CMK (cell line): ENCODE results near the gene CTSA.
A peak's percentile ranks its signal among the peaks of the same experiment; 100 is the strongest.
"Not testable (repeated sequence)": the region's sequence is repeated elsewhere in the genome, so short reads cannot be mapped to it uniquely, and the experiment has no call there.

Experiments
- DNase-seq: peaks from one replicate; pipeline ENCODE4 v3.0.0-alpha.2; 2010; ENCODE audit warnings: low read depth

The CTSA gene

DNA sequence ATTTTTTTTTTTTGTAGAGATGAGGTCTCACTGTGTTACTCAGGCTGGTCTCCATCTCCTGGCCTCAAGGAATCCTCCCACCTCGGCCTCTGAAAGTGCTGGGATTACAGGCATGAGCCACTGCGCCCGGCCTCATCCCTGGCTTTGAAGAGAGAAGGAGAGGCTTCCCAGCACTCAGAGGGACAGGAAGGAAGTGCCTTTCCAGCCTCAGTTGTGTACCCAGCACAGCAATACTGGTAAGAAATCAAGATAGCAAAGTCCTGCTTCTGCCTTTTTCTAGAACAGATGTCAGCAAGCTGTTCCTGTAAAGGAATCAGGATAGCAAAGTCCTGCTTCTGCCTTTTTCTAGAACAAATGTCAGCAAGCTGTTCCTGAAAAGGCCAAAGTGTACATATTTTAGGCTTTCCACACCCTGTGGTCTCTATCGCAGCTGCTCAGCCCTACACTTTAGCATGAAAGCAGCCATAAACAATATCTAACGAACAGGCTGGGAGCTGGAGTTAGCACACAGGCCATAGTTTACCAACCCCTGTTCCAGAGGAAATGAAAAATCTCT lies 27.1 kb downstream of the CTSA start:
- DNase-seq: no peak

DNA sequence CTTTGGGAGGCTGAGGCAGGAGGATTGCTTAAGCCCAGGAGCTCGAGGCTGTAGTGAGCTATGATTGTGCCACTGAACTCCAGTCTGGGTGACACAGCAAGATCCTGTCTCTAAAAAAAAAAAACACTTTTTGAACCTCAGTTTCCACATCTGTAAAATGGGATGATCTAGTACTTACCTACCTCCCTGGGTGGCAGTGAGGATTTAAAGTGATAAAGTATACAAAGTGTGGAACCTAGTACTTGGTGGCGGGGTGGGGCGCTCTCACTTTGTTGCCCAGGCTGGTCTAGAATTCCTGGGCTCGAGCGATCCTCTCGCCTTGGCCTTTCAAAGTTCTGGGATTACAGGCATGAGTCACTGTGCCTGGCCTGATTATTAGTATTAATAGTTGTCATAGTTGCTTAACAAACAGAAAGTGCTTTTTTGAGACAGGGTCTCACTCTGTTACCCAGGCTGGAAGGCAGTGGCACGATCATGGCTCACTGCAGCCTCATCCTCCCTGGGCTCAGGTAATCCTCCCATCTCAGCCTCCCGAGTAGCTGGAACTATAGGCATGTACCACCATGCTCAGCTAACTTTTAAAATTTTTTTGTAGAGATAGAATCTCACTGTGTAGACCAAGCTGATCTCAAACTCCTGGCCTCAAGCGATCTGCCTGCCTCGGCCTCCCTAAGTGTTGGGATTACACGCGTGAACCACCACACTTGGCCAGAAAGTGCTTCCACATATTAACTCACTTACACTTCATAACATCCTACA lies 27.8 kb downstream of the CTSA start:
- DNase-seq: no peak

DNA sequence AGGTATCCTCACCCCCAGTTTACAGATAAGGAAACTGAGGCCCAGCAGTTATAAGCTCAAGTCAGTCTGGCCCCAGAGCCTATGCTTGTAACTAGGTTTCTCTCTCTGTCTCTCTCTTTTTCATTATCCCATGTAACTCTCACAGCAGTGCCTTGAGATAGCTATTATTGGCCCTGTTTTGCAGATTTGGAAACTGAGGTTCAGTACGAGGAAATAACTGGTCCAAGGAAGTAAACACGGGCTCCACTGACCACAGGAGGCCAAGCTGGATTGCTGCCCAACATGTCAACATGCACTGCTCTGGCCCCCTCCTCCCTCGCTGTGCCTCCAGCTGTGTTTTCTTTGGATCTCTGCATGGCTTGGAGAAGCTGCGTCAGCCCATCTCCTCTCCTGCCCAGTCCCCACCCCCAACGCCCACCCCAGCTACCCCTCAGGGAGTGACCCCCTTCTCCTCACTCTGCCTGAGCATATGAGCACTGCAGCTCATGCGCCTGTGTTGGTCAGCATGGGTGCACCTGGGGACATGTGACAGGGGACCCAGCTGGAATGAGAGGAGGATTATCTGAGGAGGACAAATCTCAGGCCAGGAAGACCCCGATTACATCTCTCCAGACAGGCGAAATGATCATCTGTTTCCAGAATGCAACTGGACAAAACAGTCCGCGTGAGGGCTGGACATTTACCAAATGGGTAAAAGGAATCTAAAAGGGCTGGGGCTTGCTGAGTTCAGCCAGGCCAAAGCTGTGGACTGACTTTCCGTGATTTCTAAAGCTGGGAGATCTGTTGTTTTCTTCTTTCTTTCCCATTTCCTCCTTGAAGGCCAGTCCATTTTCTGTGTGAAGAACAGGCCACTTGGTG lies 28.6 kb downstream of the CTSA start:
- no peak for DNase-seq

DNA sequence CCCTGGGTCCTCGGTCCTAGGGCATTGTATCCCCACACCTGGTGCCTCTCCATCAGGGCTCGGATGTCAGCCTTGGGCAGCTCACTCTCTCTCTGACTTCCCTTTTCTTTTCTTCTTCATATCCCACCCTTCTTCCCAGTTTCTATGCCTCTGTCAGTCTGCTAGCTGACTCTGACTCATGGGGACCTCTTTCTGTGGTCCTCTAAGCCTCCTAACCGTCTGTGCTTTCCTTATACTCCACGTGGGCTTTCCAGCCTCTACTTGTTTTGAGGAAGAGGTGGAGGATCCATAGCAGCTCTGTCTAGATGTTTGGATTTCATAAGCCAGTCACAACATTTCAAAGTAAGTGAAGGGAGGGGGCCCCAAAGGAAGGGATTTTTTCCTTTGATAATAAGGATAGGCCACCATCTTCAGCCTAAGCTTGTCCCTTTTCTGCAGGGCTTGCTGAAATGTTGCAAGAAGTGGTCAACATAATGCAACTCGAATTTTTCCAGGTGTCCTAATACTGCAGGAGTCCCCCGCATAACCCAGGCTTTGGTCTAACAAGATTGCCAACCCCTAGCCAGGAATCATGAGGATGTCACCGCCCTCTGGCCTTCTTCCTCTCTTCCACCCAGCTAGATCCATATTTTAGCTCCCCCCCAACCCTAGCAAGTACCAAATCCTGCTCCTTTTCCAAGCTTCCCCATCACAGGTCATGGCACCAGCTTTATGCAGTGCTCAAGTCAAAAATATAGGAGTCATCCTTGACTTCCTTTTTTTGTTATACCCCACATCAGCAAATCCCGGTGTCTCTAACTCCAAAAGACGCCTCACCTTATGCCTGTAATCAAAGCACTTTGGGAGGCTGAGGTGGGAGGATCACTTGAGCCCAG lies 29.6 kb downstream of the CTSA start:
- DNase-seq: no peak

DNA sequence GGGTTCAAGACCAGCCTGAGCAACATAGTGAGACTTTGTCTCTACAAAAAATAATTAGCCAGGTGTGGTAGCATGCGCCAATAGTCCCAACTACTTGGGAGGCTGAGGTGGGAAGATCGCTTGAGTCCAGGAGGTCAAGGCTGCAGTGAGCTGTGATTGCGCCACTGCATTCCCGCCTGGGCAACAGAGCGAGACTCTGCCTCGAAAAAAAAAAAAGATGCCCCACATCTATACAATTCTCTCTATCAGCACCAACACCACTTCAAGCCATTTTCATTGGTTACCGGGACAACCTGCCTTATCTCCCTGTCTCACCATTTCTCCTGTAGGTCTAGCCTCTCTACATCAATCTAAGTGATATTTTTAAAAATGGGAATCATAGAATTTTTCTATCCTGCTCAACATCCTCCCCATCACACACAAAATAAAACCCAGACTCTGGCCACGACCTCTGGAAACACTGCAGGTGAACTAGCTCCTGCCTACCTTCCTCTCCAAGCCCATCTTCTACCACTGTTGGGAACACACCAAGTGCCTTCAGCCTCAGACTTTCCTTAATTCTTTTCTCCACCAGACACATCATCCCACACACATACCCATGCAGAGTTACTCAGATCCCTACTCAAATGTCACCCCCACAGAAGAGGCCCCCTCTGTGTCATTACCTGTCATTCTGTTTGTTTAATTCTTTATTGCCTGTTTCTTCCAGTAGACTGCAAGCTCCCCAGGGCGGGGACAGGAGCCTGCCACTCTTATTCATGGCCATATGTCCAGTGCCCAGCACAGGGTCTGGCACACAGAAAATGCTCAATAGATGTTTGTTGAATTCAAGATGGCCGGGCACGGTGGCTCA lies 30.4 kb downstream of the CTSA start:
- no peak for DNase-seq

DNA sequence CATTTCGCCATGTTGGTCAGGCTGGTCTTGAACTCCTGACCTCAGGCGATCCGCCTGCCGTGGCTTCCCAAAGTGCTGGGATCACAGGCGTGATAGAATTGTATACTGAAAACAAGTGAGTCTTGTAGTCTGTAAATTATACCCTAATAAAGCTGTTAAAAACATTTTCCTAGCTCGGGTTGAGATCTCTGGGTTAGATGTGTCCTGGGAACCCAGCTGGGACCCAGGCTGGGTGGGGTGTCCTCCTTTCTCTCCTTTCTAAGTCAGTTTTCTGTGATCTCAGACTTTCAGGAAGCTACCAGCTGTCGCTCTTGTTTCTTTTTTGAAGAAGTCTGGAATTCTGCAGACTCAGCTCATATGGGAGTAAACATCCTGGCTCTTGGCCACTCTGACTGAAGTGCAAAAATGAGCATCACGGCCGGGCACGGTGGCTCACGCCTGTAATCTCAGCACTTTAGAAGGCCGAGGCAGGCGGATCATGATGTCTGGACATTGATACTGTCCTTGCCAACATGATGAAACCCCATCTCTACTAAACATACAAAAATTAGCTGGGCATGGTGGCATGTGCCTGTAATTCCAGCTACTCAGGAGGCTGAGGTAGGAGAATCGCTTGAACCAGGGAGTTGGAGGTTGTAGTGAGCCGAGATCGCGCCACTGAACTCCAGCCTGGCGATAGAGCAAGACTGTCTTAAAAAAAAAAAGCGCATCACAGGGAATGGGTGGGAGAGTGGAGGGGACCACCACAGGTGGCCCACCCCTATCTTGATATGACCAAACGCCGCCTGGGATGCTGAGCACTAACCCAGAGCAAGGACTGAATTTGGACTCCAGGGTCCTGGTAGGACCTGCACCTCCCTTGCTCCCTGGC lies 33.5 kb downstream of the CTSA start:
- DNase-seq: no peak

DNA sequence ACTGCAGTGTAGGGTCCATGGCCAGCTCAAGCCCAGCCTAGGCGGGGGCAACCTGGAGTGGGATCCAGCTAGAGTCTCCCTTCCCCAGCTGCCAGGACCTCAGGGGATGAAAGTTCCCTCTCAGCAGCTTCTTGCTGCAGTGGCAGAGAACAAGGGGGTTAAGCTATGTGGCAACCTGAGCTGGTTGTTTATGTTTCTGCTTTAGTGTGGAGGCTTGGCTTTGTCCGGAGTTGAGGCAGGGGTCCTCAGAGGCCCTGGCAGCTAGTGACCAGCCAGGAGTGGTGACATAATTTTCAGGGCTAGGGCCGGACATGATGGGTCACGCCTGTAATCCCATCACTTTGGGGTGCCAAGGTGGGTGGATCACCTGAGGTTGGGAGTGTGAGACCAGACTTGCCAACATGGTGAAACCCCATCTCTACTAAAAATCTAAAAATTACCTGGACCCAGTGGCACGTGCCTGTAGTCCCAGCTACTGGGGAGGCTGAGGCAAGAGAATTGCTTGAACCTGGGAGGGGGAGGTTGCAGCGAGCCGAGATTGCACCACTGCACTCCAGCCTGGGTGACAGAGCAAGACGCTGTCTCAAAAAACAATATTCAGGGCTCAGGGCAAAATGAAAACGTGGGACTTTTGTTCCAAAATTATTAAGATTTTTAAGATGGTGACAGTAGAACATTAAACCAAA lies 34.8 kb downstream of the CTSA start:
- no peak for DNase-seq

DNA sequence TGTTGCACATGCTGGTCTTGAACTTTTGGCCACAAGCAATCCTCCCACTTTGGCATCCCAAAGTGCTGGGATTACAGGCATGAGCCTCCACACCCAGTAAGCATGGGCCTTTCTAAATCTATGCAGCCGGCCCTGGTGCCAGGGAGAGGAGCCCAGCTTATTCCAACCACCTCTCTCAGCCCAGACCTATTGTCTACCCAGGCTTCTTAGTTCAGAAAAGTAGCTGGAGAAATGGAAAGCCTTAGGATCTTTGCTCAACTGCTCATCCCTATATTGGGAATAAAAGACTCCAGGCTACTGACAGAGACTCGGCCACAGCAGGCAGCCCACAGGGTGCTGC lies 35.6 kb downstream of the CTSA start:
- DNase-seq: no peak

DNA sequence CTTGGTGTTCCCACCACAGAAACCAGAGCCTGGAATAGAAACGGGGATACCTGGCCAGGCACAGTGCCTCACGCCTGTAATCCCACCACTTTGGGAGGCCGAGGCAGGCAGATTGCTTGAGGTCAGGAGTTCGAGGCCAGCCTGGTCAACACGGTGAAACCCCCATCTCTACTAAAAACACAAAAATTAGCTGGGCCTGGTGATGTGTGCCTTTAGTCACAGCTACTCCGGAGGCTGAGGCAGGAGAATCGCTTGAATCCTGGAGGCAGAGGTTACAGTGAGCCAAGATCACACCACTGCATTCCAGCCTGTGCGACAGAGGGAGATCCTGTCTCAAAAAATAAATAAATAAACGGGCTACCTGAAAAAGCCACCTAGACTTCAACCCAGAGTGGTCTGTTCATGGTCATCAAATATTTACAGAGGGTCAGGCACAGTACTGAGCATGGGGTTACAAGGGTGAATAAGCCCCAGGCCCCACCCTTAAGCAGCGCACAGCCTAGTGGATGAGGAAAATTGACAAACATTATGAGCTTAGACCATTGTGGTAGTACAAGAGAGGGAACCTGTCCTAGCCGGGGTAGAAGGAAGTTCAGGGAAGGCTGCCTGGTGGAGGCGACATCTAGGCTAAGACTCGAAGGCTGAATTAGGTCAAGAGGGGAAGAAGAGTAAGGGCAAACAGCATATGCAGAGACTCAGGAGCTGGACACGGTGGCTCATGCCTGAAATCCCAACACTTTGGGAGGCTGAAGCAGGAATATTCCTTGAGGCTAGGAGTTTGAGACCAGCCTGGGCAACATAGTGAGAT lies 36.1 kb downstream of the CTSA start:
- DNase-seq: no peak

DNA sequence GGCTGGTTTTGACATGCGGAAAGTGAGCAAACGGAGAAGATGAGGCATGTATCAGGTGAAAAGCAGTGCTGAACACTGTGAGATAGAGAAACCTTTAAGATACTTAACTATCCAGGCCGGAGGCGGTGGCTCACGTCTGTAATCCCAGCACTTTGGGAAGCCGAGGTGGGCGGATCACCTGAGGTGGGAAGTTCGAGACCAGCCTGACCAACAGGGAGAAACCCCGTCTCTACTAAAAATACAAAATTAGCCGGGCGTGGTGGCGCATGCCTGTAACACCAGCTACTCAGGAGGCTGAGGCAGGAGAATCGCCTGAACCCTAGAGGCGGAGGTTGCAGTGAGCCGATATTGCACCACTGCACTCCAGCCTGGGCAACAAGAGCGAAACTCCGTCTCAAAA lies 40.5 kb downstream of the CTSA start:
- DNase-seq: not testable (repeated sequence)

DNA sequence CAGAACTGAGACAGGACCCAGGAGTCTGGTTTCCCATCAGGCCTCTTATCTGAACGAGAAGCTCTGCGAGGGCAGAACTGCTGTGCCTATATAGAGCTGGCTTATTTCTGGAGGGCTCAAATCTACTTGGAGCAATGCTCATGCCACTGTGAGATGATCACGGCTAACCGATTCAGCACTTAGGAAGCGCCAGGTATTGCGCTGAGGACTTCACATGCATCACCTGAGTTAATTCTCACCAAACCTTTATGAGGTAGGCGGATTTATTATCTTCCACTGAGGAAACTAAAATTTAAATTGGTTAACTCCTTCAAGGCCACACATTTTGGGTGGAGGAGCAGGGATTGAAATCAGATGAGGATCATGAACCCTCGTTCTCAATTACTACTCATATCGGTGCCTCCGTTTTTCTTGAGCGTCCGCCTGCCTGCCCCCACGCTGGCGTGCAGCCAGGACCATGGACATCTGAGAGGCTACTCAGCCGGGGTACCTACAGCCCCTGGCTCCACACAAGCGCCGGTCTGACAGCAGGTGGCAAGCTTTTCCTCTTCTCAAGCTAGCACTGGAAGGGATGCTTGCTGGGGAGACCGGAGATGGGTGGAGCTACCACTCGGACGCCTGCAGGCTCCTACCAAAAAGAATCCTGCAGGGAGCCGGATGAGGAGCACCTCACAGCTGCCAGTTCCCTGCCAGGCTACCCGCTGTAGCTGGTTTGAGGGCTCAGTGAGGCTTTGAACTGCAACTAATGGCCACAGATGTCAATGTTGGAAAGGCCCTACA lies 42.3 kb downstream of the CTSA start:
- peak; percentile 58 for DNase-seq

DNA sequence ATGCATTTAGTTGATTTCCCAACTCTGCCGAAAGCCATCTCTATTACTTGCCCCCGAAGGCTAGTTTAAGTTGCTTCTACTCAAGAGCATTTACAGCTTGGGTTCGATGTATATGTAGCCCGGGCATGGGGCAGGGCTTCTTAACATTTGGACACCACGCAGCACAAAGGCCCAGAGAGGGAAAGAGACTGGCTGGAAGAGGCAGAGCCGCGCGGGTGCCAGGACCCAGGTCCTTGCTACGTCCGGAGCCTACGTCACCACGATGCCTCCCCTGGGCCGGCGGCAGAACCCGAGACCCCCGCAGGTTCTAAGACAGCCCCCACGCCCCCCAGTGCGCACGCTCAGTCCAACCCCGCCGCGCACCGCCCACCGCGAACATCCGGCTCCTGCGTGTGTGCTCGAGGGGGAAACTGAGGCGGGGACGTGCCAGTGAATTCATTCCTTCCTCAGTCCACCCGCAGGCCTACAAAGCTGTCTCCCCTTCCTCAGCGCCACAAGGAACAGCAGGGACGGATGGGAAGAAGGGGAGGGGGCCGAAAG lies 43.0 kb downstream of the CTSA start:
- no peak for DNase-seq

DNA sequence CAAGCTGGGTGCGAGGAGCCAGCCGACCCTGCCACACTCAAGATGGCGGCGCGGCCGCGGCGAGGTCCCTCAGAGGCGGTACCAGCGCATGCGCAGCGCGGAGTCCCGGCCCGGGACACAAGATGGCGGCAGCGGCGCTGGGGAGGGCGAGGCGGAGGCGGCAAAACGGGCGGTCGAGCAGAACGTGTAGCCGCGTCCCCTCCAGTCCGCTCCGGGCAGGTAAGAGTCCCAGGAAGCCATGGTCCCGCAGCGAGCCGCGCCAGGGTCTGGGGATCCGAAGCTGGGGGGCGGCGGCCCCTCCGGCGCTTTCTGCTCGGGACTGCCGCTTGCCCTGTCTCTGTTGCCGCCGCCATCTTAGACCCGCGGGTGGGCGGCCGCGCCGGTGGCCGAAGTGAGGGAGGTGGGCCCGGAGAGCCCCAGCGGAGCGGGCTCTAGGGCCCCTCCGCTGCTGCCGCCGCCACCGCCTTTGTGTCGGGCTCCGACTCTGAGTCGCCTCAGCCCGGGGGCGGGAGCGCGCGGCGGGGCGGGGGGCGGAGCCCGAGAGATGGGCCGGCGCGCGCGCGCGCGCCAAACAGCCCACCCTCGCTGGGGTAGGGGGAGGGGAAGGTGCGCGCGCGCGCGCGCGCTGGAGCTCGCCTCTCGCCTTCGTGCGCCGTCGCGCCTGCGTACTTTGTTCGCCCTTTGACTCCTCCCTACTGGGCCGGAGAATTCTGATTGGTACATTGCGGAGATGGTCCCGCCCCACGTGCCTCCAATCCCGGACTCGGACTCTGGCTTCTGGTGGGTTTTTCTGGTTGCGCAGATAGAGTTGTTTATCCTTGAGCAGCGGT lies 43.7 kb downstream of the CTSA start, which contains the start of gene PCIF1:
Gene PCIF1 (plus strand): TSS at position 98 of the 830 bp plus-strand sequence. CDS start 4,317 bp downstream, outside the sequence.
- DNase-seq: peak; percentile 96

DNA sequence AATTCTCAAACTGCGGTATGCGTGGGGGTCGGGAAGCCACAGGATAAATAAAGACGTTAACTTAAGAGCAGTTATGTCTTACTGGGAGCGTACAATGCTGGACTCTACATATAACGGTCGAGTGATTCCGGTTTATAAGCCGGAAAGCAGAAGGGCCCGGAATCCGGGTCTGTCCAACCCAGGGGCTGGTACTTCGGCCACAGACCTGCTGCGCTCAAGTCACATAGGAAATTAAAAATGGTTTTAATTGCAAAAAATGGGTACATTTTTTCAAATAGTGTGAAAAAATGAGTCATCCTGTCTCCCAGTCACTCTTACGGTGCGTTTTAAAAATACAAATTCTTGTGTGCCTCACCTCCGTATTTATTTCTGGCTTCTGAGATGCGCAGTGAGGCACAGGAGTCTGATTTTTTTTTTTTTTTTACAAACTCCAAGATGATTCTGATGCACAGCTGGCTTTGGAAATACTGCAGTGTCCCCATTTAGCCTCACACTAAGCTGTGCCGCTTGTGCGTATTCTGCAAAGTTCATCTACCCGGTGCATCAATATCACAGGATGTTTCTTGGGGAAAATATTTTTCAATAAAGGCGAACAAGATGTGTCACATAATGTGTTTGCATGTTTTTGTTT lies 44.4 kb downstream of the CTSA start:
- DNase-seq: no peak

DNA sequence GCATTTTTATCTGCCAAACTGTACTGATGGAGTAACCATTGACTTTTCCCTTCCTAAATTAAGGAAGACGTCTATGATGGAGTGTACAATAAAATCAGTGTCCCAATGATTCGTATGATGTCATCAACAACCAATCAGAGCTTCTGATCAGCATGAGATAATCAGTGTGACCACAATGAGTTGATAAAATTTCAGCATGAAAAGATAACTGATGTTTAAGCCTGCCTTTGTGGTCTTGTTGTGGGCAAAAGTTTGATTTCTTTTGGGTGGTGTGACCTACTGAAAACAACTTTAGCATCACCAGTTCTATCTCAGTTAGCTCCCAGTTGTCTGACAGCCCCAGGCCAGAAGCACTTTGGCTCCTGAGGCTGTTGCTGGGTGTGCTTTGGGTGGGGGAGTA lies 46.6 kb downstream of the CTSA start:
- DNase-seq: no peak
